ENCODE data around the gene GPRIN3.
"Not testable (repeated sequence)": the region's sequence is repeated elsewhere in the genome, so short reads cannot be mapped to it uniquely, and the experiment has no call there.

GPRIN3 gene

GRCh38 chr4:89204624-89205023 is 103.0 kb downstream of the GPRIN3 start:
- Histone ChIP-seq H3K4ac (ENCODE audit: low read depth, low read length) (no peak overlapping the region), H4K8ac (ENCODE audit: low read depth, low read length) (no peak overlapping the region), H3K36me3 (ENCODE audit: control insufficient read depth, insufficient read depth, low read length) (no peaks in the 10 kb centered on the region), H3K18ac (ENCODE audit: low read length) (no peak overlapping the region), H3K27ac (ENCODE audit: low read depth, low read length) (no peak overlapping the region), H3K9ac (ENCODE audit: low read length) (no peak overlapping the region), H2BK15ac (replicated peaks; ENCODE audit: low read depth) (no peak overlapping the region), H3K27me3 (ENCODE audit: insufficient read depth, low read length, poor library complexity) (no peaks in the 10 kb centered on the region), H3K4me2 (ENCODE audit: low read length) (no peak overlapping the region), H3K23ac (ENCODE audit: low read length) (no peak overlapping the region), H3K79me1 (ENCODE audit: low read length) (no peaks in the 10 kb centered on the region), H3K4me1 (ENCODE audit: control insufficient read depth, low read depth, low read length) (no peaks in the 10 kb centered on the region), H3K79me2 (ENCODE audit: control insufficient read depth, insufficient read depth, low read length) (no peaks in the 10 kb centered on the region), H2BK120ac (ENCODE audit: low read depth, low read length) (no peak overlapping the region), H3K56ac (ENCODE audit: low read length) (no peak overlapping the region), H2BK5ac (ENCODE audit: low read length) (no peak overlapping the region), H2AK5ac (ENCODE audit: low read length) (no peak overlapping the region), H3K4me3 (ENCODE audit: low read length) (no peak overlapping the region), H4K5ac (ENCODE audit: low read length) (no peak overlapping the region)
- no CpG with 5 or more reads among the region's 1 CpG for WGBS (ENCODE audit: extremely low coverage, insufficient coverage, low lambda C conversion rate)
- DNase-seq, result no peak

- Histone ChIP-seq H3K4me3 (ENCODE audit: low read length) (no peak overlapping the region), H2BK120ac (ENCODE audit: low read depth, low read length) (no peak overlapping the region), H4K8ac (ENCODE audit: low read depth, low read length) (no peak overlapping the region), H2BK15ac (replicated peaks; ENCODE audit: low read depth) (no peak overlapping the region), H3K4me2 (ENCODE audit: low read length) (no peak overlapping the region), H3K79me1 (ENCODE audit: low read length) (no peaks in the 10 kb centered on the region), H2BK5ac (ENCODE audit: low read length) (no peak overlapping the region), H3K4ac (ENCODE audit: low read depth, low read length) (no peak overlapping the region), H3K4me1 (ENCODE audit: control insufficient read depth, low read depth, low read length) (no peaks in the 10 kb centered on the region), H3K27me3 (ENCODE audit: insufficient read depth, low read length, poor library complexity) (no peaks in the 10 kb centered on the region), H2AK5ac (ENCODE audit: low read length) (no peak overlapping the region), H4K5ac (ENCODE audit: low read length) (no peak overlapping the region), H3K18ac (ENCODE audit: low read length) (no peak overlapping the region), H3K56ac (ENCODE audit: low read length) (no peak overlapping the region), H3K23ac (ENCODE audit: low read length) (no peak overlapping the region), H3K79me2 (ENCODE audit: control insufficient read depth, insufficient read depth, low read length) (no peaks in the 10 kb centered on the region), H3K9ac (ENCODE audit: low read length) (no peak overlapping the region), H3K36me3 (ENCODE audit: control insufficient read depth, insufficient read depth, low read length) (no peaks in the 10 kb centered on the region), H3K27ac (ENCODE audit: low read depth, low read length) (no peak overlapping the region)
- no peak for DNase-seq
- no CpG with 5 or more reads among the region's 3 CpGs for whole genome bisulfite sequencing (ENCODE audit: extremely low coverage, insufficient coverage, low lambda C conversion rate)
Observed at GRCh38 chr4:89203902-89204301, 103.7 kb downstream of the GPRIN3 start.

GRCh38 chr4:89199394-89199793 is 108.2 kb downstream of the GPRIN3 start:
- not testable (repeated sequence) for H2AK5ac ChIP-seq (ENCODE audit: low read length); H3K4me2 ChIP-seq (ENCODE audit: low read length); H3K56ac ChIP-seq (ENCODE audit: low read length); H3K27me3 ChIP-seq (ENCODE audit: insufficient read depth, low read length, poor library complexity); H3K4me3 ChIP-seq (ENCODE audit: low read length); H4K8ac ChIP-seq (ENCODE audit: low read depth, low read length); H3K23ac ChIP-seq (ENCODE audit: low read length); DNase-seq; H4K5ac ChIP-seq (ENCODE audit: low read length); H2BK120ac ChIP-seq (ENCODE audit: low read depth, low read length); H2BK15ac ChIP-seq (replicated peaks; ENCODE audit: low read depth); H3K36me3 ChIP-seq (ENCODE audit: control insufficient read depth, insufficient read depth, low read length); H3K18ac ChIP-seq (ENCODE audit: low read length); H3K79me1 ChIP-seq (ENCODE audit: low read length); H3K4ac ChIP-seq (ENCODE audit: low read depth, low read length); H3K9ac ChIP-seq (ENCODE audit: low read length); H3K4me1 ChIP-seq (ENCODE audit: control insufficient read depth, low read depth, low read length); H3K79me2 ChIP-seq (ENCODE audit: control insufficient read depth, insufficient read depth, low read length); H2BK5ac ChIP-seq (ENCODE audit: low read length); H3K27ac ChIP-seq (ENCODE audit: low read depth, low read length)
- no CpG with 5 or more reads among the region's 1 CpG for WGBS (ENCODE audit: extremely low coverage, insufficient coverage, low lambda C conversion rate)

- H3K18ac ChIP-seq (ENCODE audit: low read length), result no peak overlapping the region
- no peak overlapping the region for H3K27ac ChIP-seq (ENCODE audit: low read depth, low read length)
- no CpG with 5 or more reads among the region's 2 CpGs for WGBS (ENCODE audit: extremely low coverage, insufficient coverage, low lambda C conversion rate)
- no peak overlapping the region for H2BK15ac ChIP-seq (replicated peaks; ENCODE audit: low read depth)
- H3K4me3 ChIP-seq (ENCODE audit: low read length), result no peak overlapping the region
- peaks cover 3% of the 10 kb centered on the region for H3K4me1 ChIP-seq (ENCODE audit: control insufficient read depth, low read depth, low read length)
- H3K79me2 ChIP-seq (ENCODE audit: control insufficient read depth, insufficient read depth, low read length), result no peaks in the 10 kb centered on the region
- no peaks in the 10 kb centered on the region for H3K79me1 ChIP-seq (ENCODE audit: low read length)
- no peak overlapping the region for H2AK5ac ChIP-seq (ENCODE audit: low read length)
- no peak overlapping the region for H3K9ac ChIP-seq (ENCODE audit: low read length)
- no peak overlapping the region for H2BK120ac ChIP-seq (ENCODE audit: low read depth, low read length)
- DNase-seq, result no peak
- H4K5ac ChIP-seq (ENCODE audit: low read length), result no peak overlapping the region
- H2BK5ac ChIP-seq (ENCODE audit: low read length), result no peak overlapping the region
- no peaks in the 10 kb centered on the region for H3K36me3 ChIP-seq (ENCODE audit: control insufficient read depth, insufficient read depth, low read length)
- peak overlapping the region; percentile 5 for H4K8ac ChIP-seq (ENCODE audit: low read depth, low read length)
- H3K56ac ChIP-seq (ENCODE audit: low read length), result no peak overlapping the region
- H3K27me3 ChIP-seq (ENCODE audit: insufficient read depth, low read length, poor library complexity), result no peaks in the 10 kb centered on the region
- H3K4me2 ChIP-seq (ENCODE audit: low read length), result no peak overlapping the region
- no peak overlapping the region for H3K23ac ChIP-seq (ENCODE audit: low read length)
- H3K4ac ChIP-seq (ENCODE audit: low read depth, low read length), result peak overlapping the region; percentile 76
Observed at GRCh38 chr4:89197920-89198319, 109.7 kb downstream of the GPRIN3 start.

GRCh38 chr4:89196745-89197144 is 110.9 kb downstream of the GPRIN3 start:
- peaks cover 3% of the 10 kb centered on the region for H3K4me1 ChIP-seq (ENCODE audit: control insufficient read depth, low read depth, low read length)
- H2BK120ac ChIP-seq (ENCODE audit: low read depth, low read length), result no peak overlapping the region
- H2AK5ac ChIP-seq (ENCODE audit: low read length), result no peak overlapping the region
- no peak overlapping the region for H4K8ac ChIP-seq (ENCODE audit: low read depth, low read length)
- no peaks in the 10 kb centered on the region for H3K36me3 ChIP-seq (ENCODE audit: control insufficient read depth, insufficient read depth, low read length)
- no peak overlapping the region for H4K5ac ChIP-seq (ENCODE audit: low read length)
- WGBS (ENCODE audit: extremely low coverage, insufficient coverage, low lambda C conversion rate), result no CpG with 5 or more reads among the region's 2 CpGs
- no peak overlapping the region for H3K4me3 ChIP-seq (ENCODE audit: low read length)
- no peak overlapping the region for H3K18ac ChIP-seq (ENCODE audit: low read length)
- no peaks in the 10 kb centered on the region for H3K27me3 ChIP-seq (ENCODE audit: insufficient read depth, low read length, poor library complexity)
- no peak overlapping the region for H2BK15ac ChIP-seq (replicated peaks; ENCODE audit: low read depth)
- no peaks in the 10 kb centered on the region for H3K79me2 ChIP-seq (ENCODE audit: control insufficient read depth, insufficient read depth, low read length)
- DNase-seq, result peak; percentile 75
- H3K9ac ChIP-seq (ENCODE audit: low read length), result no peak overlapping the region
- H2BK5ac ChIP-seq (ENCODE audit: low read length), result no peak overlapping the region
- H3K4me2 ChIP-seq (ENCODE audit: low read length), result no peak overlapping the region
- no peak overlapping the region for H3K56ac ChIP-seq (ENCODE audit: low read length)
- no peak overlapping the region for H3K27ac ChIP-seq (ENCODE audit: low read depth, low read length)
- no peaks in the 10 kb centered on the region for H3K79me1 ChIP-seq (ENCODE audit: low read length)
- no peak overlapping the region for H3K23ac ChIP-seq (ENCODE audit: low read length)
- no peak overlapping the region for H3K4ac ChIP-seq (ENCODE audit: low read depth, low read length)

- H2BK120ac ChIP-seq (ENCODE audit: low read depth, low read length), result no peak overlapping the region
- no peak overlapping the region for H3K4ac ChIP-seq (ENCODE audit: low read depth, low read length)
- H3K4me3 ChIP-seq (ENCODE audit: low read length), result no peak overlapping the region
- no peak overlapping the region for H3K9ac ChIP-seq (ENCODE audit: low read length)
- no peak overlapping the region for H2BK15ac ChIP-seq (replicated peaks; ENCODE audit: low read depth)
- no peak overlapping the region for H3K56ac ChIP-seq (ENCODE audit: low read length)
- H2BK5ac ChIP-seq (ENCODE audit: low read length), result no peak overlapping the region
- H3K18ac ChIP-seq (ENCODE audit: low read length), result no peak overlapping the region
- no CpG with 5 or more reads among the region's 2 CpGs for WGBS (ENCODE audit: extremely low coverage, insufficient coverage, low lambda C conversion rate)
- H3K23ac ChIP-seq (ENCODE audit: low read length), result no peak overlapping the region
- no peaks in the 10 kb centered on the region for H3K79me1 ChIP-seq (ENCODE audit: low read length)
- H4K5ac ChIP-seq (ENCODE audit: low read length), result no peak overlapping the region
- no peaks in the 10 kb centered on the region for H3K79me2 ChIP-seq (ENCODE audit: control insufficient read depth, insufficient read depth, low read length)
- no peaks in the 10 kb centered on the region for H3K36me3 ChIP-seq (ENCODE audit: control insufficient read depth, insufficient read depth, low read length)
- H3K4me2 ChIP-seq (ENCODE audit: low read length), result no peak overlapping the region
- H3K4me1 ChIP-seq (ENCODE audit: control insufficient read depth, low read depth, low read length), result peaks cover 3% of the 10 kb centered on the region
- no peaks in the 10 kb centered on the region for H3K27me3 ChIP-seq (ENCODE audit: insufficient read depth, low read length, poor library complexity)
- no peak overlapping the region for H4K8ac ChIP-seq (ENCODE audit: low read depth, low read length)
- H3K27ac ChIP-seq (ENCODE audit: low read depth, low read length), result no peak overlapping the region
- DNase-seq, result peak; percentile 89
- no peak overlapping the region for H2AK5ac ChIP-seq (ENCODE audit: low read length)
Observed at GRCh38 chr4:89196056-89196674, 111.4 kb downstream of the GPRIN3 start.
